Measurements from ENCODE around the gene PRKAG1.

DNA sequence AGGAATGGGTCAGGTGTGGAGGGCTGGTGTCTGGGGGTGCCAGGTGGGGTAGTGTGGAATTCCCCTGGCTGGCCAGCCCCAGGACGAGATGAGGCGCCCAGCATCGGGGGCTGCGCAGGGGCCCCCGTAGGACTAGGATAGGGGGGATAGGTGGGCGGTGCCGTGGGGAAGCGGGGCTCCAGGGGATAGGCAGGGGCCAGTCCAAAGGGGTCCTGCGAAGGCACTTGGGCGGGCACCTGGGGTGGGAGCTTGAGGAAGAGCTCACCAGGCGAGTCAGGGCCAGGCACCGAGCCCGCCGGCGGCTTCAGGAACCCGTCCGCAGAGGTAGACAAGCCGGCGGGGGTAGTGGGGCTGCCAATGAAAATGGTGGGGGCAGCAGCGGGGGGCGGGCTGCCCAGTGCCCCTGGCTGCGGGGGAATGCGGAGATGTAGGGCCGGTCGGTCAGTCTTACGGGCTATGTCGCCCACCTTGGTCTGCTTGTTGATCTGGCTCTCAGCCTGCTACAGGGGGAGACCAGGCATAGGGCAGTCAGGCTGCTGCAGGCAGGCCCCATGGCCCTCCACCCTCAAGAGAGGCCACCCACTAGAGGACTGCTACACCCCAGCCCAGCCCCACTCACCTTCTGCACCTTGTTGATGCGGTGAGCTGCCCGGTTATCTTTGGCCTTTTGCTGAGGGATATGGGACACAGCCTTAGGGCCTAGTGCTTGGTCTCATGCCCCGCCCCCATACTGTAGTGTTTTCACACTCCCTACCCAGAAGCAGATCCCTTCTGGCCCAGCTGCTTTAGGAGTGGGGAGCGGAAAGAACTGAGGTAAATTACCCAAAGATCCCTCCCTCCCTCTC, 22.7 kb upstream of the PRKAG1 start:
- TF ChIP-seq, protein P1, sequence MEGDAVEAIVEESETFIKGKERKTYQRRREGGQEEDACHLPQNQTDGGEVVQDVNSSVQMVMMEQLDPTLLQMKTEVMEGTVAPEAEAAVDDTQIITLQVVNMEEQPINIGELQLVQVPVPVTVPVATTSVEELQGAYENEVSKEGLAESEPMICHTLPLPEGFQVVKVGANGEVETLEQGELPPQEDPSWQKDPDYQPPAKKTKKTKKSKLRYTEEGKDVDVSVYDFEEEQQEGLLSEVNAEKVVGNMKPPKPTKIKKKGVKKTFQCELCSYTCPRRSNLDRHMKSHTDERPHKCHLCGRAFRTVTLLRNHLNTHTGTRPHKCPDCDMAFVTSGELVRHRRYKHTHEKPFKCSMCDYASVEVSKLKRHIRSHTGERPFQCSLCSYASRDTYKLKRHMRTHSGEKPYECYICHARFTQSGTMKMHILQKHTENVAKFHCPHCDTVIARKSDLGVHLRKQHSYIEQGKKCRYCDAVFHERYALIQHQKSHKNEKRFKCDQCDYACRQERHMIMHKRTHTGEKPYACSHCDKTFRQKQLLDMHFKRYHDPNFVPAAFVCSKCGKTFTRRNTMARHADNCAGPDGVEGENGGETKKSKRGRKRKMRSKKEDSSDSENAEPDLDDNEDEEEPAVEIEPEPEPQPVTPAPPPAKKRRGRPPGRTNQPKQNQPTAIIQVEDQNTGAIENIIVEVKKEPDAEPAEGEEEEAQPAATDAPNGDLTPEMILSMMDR (IDR thresholded peaks at IDR 0.05), result no peak
- TF ChIP-seq POLR2A (IDR thresholded peaks at IDR 0.05) (no peak), POLR2AphosphoS5 (IDR thresholded peaks at IDR 0.05) (no peak)
